ENCODE measurements around the gene FRMD6. TPM values are rescaled to one million over a fixed set of nuclear protein-coding genes. Genes with fewer than 3 reads are reported as not detected.
"Not testable (repeated sequence)": the region's sequence is repeated elsewhere in the genome, so short reads cannot be mapped to it uniquely, and the experiment has no call there.

The FRMD6 gene
- polyA plus RNA-seq, 1 experiment = 507 TPM

DNA sequence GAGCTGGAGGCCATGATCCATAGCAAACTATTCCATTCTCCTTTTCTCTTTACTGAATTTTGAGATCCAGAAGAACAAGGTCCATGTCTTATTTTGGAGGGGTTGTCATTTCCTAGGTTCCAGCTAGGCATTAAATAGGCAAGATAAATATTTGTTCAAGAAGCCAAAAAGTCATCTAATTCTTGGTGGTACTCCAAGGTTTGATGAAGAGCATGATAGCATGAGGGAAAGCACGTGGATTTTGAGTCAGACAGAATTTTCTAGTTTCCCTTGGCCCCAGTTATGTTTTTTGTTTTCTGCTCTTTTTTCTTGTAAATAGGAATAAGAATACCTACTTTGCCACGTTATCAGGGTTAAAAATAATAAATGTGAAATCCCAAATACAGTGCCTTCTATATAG lies 25.5 kb upstream of the FRMD6 start:
- TF ChIP-seq, protein P1, sequence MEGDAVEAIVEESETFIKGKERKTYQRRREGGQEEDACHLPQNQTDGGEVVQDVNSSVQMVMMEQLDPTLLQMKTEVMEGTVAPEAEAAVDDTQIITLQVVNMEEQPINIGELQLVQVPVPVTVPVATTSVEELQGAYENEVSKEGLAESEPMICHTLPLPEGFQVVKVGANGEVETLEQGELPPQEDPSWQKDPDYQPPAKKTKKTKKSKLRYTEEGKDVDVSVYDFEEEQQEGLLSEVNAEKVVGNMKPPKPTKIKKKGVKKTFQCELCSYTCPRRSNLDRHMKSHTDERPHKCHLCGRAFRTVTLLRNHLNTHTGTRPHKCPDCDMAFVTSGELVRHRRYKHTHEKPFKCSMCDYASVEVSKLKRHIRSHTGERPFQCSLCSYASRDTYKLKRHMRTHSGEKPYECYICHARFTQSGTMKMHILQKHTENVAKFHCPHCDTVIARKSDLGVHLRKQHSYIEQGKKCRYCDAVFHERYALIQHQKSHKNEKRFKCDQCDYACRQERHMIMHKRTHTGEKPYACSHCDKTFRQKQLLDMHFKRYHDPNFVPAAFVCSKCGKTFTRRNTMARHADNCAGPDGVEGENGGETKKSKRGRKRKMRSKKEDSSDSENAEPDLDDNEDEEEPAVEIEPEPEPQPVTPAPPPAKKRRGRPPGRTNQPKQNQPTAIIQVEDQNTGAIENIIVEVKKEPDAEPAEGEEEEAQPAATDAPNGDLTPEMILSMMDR (IDR thresholded peaks at IDR 0.05; ENCODE audit: insufficient read depth, low read depth, low read length) = no peak
- POLR2A ChIA-PET = no interaction called here

DNA sequence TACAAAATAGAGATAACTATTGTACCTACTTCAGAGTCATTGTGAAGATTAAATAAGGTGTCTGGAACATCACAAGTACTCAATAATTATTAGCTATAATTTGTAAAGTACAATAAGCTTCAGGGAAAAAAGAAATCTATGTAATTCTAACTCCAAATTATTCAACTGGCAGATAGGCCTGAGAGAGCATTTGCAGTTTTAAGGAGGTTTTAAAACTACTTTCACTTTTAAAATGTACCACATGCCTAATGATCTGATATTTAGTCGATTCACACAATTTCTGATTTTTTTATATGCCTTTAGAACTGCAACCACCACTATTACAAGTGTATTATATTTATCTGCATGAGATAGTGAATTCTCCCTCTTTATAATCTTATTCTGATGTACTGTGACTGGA lies 24.9 kb upstream of the FRMD6 start:
- Histone ChIP-seq H3K4me3 (ENCODE audit: low read depth, low read length) (no peak overlapping the region), H3K27me3 (ENCODE audit: control insufficient read depth, insufficient read depth, low read length) (no peaks in the 10 kb centered on the region), H3K36me3 (ENCODE audit: control insufficient read depth, insufficient read depth, low read length) (no peaks in the 10 kb centered on the region)
- TF ChIP-seq, protein P1 (IDR thresholded peaks at IDR 0.05; ENCODE audit: insufficient read depth, low read depth, low read length) = no peak
- DNase-seq (ENCODE audit: low read depth) = no peak
- ChIA-PET POLR2A (no interaction called here), CTCF (no interaction called here)

More for the DNA sequence above, 25.5 kb upstream of the FRMD6 start:
- no peak for DNase-seq (ENCODE audit: low read depth)
- no peaks in the 10 kb centered on the region for H3K36me3 ChIP-seq (ENCODE audit: control insufficient read depth, insufficient read depth, low read length)
- CTCF ChIA-PET = interaction anchor here (0.6 kb wide), 1 partner anchor 12 kb away, joined by 3 read pairs; no protein-coding TSS in a partner anchor
- H3K27me3 ChIP-seq (ENCODE audit: control insufficient read depth, insufficient read depth, low read length) = no peaks in the 10 kb centered on the region
- no peak overlapping the region for H3K4me3 ChIP-seq (ENCODE audit: low read depth, low read length)

DNA sequence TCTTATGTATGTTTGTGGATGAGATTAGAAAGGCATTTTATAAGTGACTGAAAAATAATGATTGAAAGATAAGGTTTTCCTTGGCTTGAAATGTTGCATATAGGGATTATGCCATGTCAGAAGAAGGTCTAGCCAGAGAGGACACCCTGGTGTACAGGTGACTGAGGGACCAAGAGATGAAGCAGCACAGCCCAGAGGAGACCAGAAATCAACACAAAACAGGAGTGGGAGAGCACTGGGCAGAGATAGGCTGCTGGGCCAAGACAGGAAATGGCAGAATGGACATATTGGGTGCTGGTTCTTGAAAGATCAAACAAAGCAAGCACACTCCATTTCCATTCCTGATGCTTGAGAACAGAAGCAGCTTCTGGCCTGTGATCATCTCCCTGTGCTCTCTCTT lies 24.4 kb upstream of the FRMD6 start:
- Histone ChIP-seq H3K36me3 (ENCODE audit: control insufficient read depth, insufficient read depth, low read length) (no peaks in the 10 kb centered on the region), H3K4me3 (ENCODE audit: low read depth, low read length) (no peak overlapping the region), H3K27me3 (ENCODE audit: control insufficient read depth, insufficient read depth, low read length) (no peaks in the 10 kb centered on the region)
- TF ChIP-seq, protein P1 (IDR thresholded peaks at IDR 0.05; ENCODE audit: insufficient read depth, low read depth, low read length) = no peak
- no peak for DNase-seq (ENCODE audit: low read depth)
- ChIA-PET POLR2A (no interaction called here), CTCF (no interaction called here)

DNA sequence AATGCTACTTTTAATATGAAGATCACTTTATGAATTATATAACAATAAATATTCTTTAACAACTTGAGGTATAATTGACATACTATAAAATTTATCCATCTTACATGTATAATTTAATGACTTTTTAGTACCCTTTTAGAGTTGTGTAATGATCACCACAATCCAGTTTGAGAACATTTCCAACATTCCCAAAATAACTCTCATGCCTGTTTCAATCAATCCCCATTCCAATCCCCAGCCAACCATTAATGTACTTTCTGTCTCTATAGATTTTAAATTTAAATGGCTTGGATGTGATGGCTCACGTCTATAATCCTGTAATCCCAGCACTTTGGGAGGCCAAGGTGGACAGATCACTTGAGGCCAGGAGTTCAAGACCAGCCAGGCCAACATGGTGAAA lies 23.5 kb upstream of the FRMD6 start:
- no peak for DNase-seq (ENCODE audit: low read depth)
- no peak overlapping the region for H3K4me3 ChIP-seq (ENCODE audit: low read depth, low read length)
- POLR2A ChIA-PET = no interaction called here
- TF ChIP-seq, protein P1 (IDR thresholded peaks at IDR 0.05; ENCODE audit: insufficient read depth, low read depth, low read length) = no peak
- CTCF ChIA-PET = no interaction called here
- no peaks in the 10 kb centered on the region for H3K36me3 ChIP-seq (ENCODE audit: control insufficient read depth, insufficient read depth, low read length)
- no peaks in the 10 kb centered on the region for H3K27me3 ChIP-seq (ENCODE audit: control insufficient read depth, insufficient read depth, low read length)

DNA sequence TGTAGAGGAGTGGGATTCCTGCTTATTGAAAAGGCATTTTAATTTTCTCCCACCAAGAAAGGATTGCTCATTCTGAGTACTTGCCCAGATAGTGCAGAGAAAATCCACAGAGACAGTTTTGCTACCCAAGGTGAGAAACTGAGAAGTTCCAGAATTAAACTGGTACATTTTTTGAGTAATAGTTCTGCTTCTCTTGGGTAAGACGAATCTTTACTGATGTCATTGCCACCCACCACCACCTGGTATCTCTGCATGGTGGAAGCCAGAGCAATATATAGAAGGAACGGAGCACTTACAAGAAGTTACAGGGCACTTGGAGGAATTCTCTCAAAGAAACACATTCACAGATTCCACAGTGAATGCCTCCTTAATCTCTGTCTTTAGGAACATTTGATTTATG lies 20.7 kb upstream of the FRMD6 start:
- ChIA-PET POLR2A (no interaction called here), CTCF (interaction anchor here (0.7 kb wide), 1 partner anchor 36 kb away, joined by 3 read pairs; no protein-coding TSS in a partner anchor)
- TF ChIP-seq, protein P1 (IDR thresholded peaks at IDR 0.05; ENCODE audit: insufficient read depth, low read depth, low read length) = no peak
- H3K36me3 ChIP-seq (ENCODE audit: control insufficient read depth, insufficient read depth, low read length) = no peaks in the 10 kb centered on the region
- no peaks in the 10 kb centered on the region for H3K27me3 ChIP-seq (ENCODE audit: control insufficient read depth, insufficient read depth, low read length)
- H3K4me3 ChIP-seq (ENCODE audit: low read depth, low read length) = no peak overlapping the region
- no peak for DNase-seq (ENCODE audit: low read depth)

DNA sequence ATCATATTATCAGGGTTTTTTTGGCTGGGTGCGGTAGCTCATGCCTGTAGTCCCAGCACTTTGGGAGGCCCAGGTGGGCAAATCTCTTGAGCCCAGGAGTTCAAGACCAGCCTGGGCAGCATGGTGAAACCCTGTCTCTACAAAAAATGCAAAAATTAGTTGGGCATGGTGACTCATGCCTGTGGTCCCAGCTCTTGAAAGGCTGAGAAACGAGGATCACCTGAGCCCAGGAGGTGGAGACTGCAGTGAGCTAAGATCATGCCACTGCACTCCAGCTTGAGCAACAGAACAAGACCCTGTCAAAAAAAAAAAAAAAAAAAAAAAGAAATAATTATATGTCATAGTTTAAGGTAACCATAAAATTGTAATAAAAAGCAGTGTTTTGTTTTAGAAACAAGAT lies 18.4 kb upstream of the FRMD6 start:
- CTCF ChIA-PET; DNase-seq (ENCODE audit: low read depth); H3K4me3 ChIP-seq (ENCODE audit: low read depth, low read length); POLR2A ChIA-PET; H3K27me3 ChIP-seq (ENCODE audit: control insufficient read depth, insufficient read depth, low read length); H3K36me3 ChIP-seq (ENCODE audit: control insufficient read depth, insufficient read depth, low read length): not testable (repeated sequence)
